ENCODE measurements around the gene LCE5A.
"Not testable (repeated sequence)": the region's sequence is repeated elsewhere in the genome, so short reads cannot be mapped to it uniquely, and the experiment has no call there.

The LCE5A gene, protein sequence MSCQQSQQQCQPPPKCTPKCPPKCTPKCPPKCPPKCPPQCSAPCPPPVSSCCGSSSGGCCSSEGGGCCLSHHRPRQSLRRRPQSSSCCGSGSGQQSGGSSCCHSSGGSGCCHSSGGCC

DNA sequence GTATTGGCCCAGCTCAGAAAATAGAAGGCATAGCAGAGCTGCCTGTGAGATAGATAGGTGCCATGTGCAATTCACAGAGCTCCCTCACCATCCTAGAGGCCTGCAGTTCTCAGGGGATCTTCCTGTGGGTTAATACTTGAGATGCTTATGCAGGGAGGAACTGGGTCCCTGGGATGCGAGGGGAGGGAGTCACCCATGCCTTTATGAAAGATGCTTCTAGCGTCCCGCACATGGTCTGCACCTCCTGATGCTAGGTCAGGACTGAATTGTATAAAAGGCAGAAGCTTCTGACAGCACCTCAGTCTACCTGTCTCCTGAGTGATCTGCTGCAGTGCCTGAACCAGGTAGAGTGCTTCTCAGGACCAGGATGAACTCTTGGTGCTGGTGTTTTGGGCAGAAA, at the start of gene LCE5A:
Gene LCE5A (plus strand): TSS at position 301 of the 400 bp plus-strand sequence. CDS start 732 bp downstream, outside the sequence.
- no peak for DNase-seq (ENCODE audit: low spot score)

DNA sequence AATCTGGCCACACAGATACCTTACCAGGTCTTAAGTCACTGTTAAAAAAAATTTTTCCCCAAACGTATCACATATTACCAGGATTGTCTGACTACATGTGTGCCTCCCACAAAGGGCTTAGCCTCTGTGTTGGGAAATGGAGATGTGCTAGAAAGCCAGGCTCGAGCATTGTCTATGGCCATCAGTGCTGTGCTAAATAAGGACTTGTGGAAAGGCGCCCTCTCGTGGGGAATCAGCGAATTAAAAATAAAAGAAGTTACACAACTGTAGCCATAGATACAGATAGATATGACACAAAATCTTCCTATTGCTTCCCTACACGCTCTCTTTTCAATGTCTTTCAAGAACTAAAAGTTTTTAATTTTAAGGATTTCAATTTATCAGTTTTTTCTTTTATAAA, 49.1 kb upstream of the LCE5A start:
- peak; percentile 57 for DNase-seq (ENCODE audit: low spot score)

DNA sequence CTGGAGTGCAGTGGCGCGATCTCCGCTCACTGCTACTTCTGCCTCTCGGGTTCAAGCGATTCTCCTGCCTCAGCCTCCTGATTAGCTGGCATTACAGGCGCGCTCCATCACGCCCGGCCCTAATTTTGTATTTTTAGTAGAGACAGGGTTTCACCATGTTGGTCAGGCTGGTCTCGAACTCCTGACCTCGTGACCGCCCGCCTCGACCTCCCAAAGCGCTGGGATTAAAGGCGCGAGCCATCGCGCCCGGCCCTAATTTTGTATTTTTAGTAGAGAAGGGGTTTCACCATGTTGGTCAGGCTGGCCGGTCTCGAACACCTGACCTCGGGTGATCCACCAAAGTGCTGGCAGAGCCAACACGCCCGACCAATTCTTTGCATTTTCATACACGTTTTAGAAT, 48.0 kb upstream of the LCE5A start:
- DNase-seq (ENCODE audit: low spot score): no peak

DNA sequence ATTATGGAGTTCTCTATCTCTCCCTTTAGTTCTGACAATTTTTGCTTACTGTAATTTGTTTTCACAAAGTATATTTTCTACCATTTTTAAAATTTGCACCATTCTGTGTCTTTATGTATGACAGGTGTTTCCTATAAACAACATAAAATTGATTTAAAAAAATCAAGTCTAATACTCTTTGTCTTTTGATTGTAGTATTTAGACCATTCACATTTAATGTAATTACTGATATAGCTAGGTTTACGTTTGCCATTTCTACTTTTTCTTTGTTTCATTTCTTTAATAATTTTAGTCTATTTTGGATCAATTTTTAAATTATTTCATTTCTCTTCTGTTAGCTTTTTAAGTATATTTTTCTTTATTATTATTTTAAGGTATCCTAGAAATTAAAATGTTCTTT, 44.4 kb upstream of the LCE5A start:
- no peak for DNase-seq (ENCODE audit: low spot score)

DNA sequence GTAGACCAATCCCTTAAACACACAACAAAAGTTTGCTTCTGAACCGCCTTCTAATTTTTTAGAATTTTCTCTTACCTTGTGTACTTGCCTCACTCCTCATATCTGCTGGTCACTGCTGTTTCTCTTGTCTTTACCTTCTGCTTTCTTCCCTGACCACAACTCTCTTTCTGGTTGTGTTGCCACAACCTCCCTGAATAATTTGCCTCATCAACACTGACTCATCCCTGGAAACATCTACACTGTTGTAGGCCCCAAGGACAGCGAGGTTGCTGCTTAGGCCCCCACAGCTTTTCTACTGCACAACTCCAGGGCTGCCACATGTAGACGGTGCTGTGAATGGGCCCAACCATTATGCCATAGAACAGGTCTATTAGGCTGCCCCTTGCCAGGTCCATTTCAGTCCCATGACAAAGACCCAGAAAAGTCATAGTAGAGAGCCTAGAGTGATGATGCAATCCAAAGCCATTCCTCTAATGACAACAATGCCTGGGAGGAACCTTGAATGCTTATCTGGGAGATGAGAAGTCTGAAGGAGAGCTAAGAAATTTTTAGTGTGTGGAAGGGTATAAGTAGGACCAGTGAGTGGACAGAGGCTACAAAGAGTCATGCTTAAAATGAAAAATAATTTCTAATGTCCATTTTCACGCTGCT, 36.6 kb upstream of the LCE5A start:
- no peak for DNase-seq (ENCODE audit: low spot score)

DNA sequence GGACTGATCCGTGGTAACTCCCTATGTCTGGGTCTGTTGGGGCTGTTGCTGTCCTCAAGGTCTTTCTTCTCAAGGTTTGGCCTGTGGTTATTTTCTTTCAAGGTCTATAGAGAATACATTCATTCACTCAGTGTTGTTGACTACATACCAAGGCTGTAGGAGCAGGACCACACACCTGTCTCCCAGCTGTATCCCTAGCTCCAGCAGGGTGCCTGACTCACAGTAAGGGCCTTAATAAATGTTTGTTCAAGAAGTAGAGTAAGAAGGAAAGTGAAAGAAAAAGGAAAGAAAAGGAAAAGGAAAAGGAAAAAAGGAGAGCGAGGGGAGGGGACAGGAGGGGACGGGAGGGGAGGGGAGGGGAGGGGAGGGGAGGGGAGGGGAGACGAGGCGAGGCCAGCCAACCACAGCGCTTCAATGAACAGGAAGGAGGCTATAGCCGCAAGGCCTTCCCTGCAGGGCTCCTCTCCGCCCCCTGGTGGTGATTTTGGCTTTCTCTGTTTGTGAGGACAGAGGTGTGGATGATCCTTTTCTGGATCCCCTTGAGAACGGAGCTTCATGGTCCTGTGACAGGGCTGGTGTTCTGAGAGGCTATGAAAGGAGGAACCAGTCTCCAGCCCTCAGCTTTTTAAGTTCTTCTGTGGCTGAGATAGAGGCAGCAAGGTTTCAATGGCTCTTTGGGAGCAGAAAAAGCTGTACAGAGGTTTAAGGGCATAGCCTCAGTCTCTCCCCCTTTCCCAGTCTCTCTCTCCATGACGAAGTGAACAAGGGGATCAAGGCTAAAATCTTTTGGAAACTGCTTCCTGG, 30.6 kb upstream of the LCE5A start:
- peak; percentile 26 for DNase-seq (ENCODE audit: low spot score)

DNA sequence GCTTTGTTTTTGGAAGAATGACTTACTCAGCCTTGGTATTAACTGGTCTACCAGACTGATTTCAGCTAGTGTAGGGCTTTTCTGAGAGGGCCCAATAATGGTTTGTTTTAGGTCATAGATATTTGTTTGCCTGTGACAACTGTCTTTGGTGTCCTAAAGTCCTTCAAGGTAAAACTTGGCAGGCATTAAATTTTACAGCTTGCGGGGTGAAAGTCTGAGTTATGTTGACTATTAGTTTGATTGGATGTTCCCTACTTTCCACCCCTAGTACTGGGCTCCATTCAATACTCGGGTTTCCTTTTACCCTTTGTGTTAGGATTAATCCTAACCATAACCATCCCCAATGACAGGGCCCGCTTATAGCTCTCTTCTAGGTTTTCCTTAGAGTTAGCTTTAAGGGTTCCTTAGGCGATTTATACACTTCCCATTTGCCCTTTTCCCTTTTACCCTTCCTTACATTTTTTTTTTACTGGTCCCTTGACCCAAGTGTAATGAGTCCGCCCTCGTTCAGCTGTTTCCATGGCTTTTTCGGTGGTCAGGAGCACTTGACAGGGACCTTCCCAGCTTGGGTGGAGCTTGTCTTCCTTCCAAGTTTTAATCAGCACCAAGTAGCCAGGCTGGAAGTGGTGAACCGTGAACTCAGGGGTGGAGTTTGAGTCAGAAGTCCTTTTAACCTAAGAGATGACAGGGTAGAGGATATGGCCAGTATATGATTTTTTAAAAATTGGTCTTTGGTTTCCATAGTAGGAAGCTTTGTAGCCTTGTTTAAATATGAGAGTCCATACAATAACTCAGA, 28.5 kb upstream of the LCE5A start:
- DNase-seq (ENCODE audit: low spot score): no peak

DNA sequence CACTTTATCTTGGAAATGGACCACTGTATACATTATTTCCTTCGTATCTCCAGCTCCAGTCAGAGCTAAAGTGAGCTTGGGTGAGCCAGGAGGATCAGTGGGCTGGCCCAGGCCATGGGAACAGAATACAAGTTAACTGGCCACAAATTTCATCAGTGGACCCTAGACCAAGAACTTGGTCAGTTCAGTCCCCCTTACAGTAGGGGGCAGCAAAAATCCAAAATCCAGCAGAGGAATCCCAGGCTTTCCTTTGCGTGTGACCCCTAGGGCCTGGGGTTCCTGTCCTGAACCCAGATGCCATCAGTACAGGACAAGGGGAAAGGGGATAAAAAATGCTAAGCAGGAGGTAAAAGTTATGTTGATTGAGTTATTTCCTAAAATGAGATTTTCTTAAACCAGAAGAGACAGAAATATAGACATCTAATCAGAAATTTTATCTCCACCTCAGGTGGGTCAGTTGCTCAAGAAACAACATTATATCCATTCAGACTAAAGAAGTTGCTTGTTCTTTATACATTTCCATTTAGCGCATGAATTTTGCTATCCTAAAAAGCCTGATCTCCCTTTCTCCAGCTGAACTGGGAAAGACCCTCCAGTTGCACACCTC, 24.1 kb upstream of the LCE5A start:
- no peak for DNase-seq (ENCODE audit: low spot score)

DNA sequence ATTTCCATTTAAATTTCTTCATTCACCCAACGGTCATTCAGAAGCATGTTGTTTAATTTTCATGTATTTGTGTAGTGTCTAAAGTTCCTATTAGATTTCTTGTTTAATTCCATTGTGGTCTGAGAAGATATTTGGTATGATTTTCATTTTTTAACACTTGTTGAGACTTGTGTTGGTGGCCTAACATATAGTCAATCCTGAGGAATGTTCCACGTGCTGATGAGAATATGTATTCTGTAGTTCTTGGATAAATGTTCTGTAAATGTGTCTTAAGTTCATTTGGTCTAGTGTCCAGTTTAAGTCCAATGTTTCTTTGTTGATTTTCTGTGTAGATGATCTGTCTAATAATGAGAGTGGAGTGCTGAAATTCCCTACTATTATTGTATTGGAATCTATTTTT, 22.7 kb upstream of the LCE5A start:
- DNase-seq (ENCODE audit: low spot score): no peak

DNA sequence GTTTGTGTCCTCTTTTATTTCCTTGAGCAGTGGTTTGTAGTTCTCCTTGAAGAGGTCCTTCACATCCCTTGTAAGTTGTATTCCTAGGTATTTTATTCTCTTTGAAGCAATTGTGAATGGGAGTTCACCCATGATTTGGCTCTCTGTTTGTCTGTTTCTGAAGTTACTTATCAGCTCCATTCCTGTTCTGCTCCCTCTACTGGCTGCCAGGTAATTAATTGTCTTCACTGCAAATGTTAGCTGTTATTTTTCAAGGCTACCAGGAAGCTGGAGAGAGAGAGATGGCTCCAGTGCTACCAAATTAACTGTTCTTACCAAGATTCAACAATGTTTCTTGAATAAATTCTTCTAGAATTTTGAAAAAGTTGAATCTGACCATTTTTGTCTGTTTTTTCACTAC, 19.1 kb upstream of the LCE5A start:
- not testable (repeated sequence) for DNase-seq (ENCODE audit: low spot score)

DNA sequence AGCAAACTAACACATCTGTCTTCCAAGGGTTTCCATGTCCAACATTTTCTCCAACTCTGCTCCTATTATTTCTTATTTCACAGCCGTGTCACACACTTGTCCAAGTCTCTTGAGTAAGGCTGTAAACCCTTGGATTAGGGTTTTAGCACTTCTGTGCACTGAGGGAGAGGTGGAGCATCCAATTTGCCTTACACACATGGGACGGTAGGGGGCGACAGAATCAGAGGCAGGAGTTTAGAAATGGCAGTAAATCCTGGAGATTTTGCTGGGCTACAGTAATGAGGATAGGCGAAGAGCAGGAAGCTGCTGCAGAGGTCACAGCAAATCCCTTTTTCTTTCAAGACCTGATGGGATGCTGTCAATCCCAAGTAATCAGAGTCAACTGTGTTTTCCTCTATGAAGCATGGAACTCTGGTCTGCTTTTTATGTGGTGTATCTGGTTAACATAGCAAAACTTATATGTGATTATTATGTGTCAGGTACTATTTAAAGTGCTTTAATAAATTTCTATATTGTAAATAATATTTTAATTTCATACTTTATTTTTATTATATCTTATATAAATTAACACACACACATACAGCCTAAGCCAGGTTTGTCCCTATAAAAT, 15.4 kb upstream of the LCE5A start:
- DNase-seq (ENCODE audit: low spot score): no peak

DNA sequence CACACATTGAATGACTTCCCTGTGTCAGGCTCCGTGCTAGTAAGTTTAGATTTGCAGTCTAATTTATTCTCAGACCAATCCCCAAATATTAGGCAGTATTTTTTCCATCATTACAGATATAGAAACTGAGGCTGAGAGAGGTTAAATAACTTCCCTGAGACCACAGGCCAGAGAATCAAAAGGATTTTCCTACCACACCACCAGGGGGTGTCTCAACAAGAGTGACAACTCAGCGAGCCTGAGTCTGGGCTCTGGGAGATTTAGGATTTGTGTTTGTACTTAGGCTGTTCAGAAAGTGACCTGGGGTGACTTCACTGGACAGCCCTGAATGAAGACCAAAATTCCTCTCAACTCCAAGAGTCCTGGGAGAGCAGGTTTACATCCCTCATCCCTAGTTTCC, 13.3 kb upstream of the LCE5A start:
- no peak for DNase-seq (ENCODE audit: low spot score)

DNA sequence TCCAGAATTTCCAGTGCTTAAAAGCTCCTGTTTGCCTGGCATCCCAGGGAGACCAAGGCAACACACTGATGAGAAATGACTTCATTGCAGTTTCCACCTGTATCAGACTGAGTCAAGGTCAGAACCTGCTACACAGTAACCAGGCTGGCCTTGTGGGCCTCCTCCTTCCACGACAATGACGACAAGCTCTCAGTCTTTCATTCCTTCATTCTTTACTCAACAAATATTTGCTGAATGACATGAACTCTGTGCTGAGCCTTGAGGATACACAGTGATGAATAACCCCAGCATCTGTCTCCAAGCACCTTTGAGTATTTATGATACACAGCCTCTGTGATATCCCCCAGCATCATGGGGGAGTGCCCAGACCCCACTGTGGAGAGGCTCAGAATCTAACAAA, 8.9 kb upstream of the LCE5A start:
- DNase-seq (ENCODE audit: low spot score): no peak

DNA sequence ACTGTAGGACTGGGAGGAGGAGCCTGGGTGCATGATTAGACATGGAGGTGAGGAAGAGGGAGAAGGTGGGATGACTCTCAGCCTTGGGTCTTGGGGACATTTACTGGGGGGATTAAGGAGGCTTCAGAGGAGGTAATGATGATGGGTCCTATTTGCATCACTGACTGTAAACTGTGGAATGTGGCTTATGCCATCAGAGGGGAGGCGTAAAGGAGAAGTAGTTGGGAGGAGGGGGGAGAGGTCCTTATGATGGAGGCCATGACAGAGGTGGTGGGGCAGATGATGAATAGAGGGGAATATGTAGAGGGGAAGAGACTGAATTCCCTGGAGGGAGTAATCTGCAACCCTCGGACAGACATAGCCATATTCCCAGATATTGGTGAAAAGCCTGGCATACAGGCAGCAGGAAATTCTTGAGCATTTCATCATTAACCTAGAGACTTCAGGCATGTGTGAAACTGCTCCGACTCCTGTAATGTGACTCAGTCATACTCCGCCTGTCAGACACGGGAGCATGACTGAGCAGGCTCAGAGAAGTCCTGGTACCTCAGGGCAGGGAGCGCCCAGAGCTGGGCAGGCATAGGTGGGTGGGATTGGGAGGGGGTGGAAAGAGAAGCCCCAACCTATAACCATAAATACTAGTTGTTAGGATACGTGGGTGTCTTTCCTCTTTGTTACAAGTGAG, 8.0 kb upstream of the LCE5A start:
- no peak for DNase-seq (ENCODE audit: low spot score)

DNA sequence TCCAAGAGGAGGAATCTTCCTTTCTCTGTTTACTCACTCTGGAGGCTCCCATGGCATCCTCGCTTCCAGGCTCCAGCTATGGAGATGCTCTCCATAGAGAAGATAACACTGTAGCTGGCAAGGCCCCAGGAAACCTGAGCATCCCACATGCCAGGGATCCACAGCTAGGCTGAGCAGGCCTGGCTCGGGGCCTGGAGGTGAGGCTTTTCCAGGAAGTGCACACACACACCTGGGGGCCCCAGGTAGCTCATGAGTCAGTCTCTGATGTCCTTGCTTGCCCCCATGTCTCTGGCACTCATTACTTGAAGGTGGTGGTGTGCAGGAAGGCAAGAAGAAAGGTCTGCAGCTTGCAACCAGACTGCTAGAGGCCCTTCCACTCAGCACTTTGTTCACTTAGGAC, 5.5 kb upstream of the LCE5A start:
- no peak for DNase-seq (ENCODE audit: low spot score)

DNA sequence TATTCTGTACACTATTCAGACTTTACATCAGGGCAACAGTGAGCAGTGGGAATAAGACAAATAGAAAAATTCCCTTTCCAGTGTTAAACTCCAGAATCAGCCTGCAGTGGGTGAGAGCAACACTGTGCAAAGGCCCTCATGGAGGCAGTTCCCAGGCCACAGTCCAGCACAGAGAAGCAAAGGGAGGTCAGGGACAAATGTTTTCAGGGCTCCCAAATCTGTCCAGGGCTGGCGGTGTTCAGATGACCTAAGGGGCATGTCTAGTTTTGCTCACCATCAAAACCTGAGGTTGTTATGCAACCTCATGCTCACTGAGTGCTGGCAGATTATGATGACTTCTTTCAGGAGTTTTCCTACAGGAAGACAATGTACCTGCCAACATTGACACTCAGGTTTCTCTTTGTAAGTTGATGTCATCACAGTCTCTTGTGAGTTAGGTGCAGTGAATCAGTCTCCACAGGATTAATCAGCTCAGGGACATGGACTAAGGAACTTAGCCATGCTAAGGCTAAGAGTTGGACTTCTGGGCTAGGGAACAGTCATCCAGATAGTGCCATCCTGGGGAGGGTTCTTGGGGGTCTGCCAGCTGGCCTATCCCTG, 3.6 kb upstream of the LCE5A start:
- no peak for DNase-seq (ENCODE audit: low spot score)

DNA sequence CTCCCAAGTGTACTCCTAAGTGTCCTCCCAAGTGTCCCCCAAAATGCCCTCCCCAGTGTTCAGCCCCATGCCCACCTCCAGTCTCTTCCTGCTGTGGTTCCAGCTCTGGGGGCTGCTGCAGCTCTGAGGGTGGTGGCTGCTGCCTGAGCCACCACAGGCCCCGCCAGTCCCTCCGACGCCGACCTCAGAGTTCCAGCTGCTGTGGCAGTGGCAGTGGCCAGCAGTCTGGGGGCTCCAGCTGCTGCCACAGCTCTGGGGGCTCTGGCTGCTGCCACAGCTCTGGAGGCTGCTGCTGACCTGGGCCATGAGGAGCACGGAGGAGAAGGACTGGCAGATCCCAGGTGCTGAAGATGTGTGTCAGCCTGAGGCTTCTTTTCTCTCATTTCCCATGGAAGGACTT, 993 bp downstream of the LCE5A start:
- no peak for DNase-seq (ENCODE audit: low spot score)

DNA sequence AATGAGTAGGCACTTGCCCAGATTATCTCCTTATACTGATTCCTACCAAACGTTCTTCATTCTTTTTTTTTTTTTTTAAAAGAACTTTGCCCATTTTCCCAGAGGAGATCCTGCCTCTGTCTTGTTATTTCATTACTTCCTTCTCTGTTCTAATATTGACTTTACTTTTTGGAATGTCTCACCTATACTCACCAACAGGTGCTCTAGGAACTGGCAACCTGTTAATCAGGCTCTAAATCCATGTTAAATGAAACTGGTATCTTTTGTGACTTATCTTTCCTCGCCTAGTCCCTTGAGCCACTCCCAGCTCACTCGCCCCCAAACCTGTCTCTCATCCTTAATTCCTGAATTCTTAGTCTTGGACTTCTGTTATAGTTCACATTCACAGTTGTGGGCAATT, 2.5 kb downstream of the LCE5A start:
- DNase-seq (ENCODE audit: low spot score): no peak

DNA sequence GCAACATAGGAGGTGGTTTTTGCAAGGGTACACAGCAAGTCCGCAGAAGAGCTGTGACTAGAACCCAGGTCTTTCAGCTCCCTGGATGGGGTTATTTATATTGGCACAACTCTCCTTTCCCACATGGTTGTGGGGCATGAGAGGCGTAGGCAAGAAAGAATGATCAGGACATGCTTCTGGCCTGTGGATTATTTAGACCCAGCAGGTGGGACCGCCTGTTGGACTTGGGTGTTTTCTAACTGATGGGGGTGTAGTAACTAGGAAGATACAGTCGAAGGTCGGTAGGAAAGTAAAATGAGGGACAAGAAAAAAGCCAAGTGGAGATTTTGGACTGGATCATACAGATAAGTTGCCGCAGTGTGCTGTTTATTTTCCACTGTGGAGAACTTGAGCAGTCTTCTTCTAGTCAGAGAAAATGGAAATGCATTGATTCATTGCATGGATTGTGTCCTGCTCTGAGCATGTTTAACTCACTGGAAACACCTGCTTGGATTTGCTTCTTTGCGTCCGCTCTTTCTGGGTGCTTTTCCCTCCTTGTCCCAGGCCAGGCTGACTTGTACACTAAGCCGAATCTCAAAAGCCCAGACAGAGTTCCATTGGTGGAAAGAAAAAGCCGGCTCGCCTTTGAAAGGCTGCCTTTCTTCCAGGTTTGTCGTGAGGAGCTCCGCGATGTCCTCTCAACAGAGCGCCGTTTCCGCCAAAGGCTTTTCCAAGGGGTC, 4.3 kb downstream of the LCE5A start:
- DNase-seq (ENCODE audit: low spot score): no peak

DNA sequence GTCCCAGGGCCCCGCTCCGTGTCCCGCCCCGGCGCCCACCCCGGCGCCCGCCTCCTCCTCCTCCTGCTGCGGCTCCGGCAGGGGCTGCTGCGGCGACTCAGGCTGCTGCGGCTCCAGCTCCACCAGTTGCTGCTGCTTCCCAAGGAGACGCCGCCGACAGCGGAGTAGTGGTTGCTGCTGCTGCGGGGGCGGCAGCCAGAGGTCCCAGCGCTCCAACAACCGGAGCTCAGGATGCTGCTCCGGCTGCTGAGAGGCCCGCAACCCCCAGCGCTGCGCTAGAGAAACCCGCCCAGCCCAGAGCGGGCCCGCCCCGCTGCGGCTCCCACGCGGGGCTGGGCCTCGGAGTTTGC, 4.8 kb downstream of the LCE5A start:
- no peak for DNase-seq (ENCODE audit: low spot score)
